Superior temporal gyrus (tissue), 1 donor: ENCODE data around the gene CUL4A.
A peak's percentile ranks its signal among the peaks of the same experiment; 100 is the strongest.
"Not testable (repeated sequence)": the region's sequence is repeated elsewhere in the genome, so short reads cannot be mapped to it uniquely, and the experiment has no call there.

Experiments used
- DNase-seq: peaks from one replicate; pipeline ENCODE4 v3.0.0-alpha.2; 2016; ENCODE audit errors: extremely low spot score

The CUL4A gene

GRCh38 chr13:113209336-113209758 lies at the start of gene CUL4A:
TSS of gene CUL4A (plus strand) at chr13:113209613. CDS start at chr13:113209628, 15 bp downstream.
- peak; percentile 48 for DNase-seq

- DNase-seq = no peak
Measured at GRCh38 chr13:113159701-113160100, 49.7 kb upstream of the CUL4A start.

GRCh38 chr13:113160983-113161382 lies 48.4 kb upstream of the CUL4A start:
- no peak for DNase-seq

GRCh38 chr13:113161433-113161832 lies 48.0 kb upstream of the CUL4A start:
- DNase-seq = no peak

GRCh38 chr13:113161975-113162374 lies 47.4 kb upstream of the CUL4A start:
- DNase-seq = not testable (repeated sequence)

GRCh38 chr13:113162783-113163685 lies 46.4 kb upstream of the CUL4A start:
- DNase-seq = no peak

GRCh38 chr13:113164492-113164891 lies 44.9 kb upstream of the CUL4A start:
- no peak for DNase-seq

- no peak for DNase-seq
Measured at GRCh38 chr13:113166266-113166665, 43.1 kb upstream of the CUL4A start.

- DNase-seq = no peak
Measured at GRCh38 chr13:113166681-113167080, 42.7 kb upstream of the CUL4A start.

- DNase-seq = no peak
Measured at GRCh38 chr13:113167155-113167554, 42.3 kb upstream of the CUL4A start.

GRCh38 chr13:113167575-113167974 lies 41.8 kb upstream of the CUL4A start:
- no peak for DNase-seq

GRCh38 chr13:113168211-113168610 lies 41.2 kb upstream of the CUL4A start:
- DNase-seq = no peak

- DNase-seq = no peak
Measured at GRCh38 chr13:113169277-113170272, 39.8 kb upstream of the CUL4A start.

- no peak for DNase-seq
Measured at GRCh38 chr13:113170511-113170910, 38.9 kb upstream of the CUL4A start.

GRCh38 chr13:113171250-113172125 lies 37.9 kb upstream of the CUL4A start:
- DNase-seq = no peak

- no peak for DNase-seq
Measured at GRCh38 chr13:113172419-113172926, 36.9 kb upstream of the CUL4A start.

- no peak for DNase-seq
Measured at GRCh38 chr13:113176280-113176679, 33.1 kb upstream of the CUL4A start.

GRCh38 chr13:113176822-113177221 lies 32.6 kb upstream of the CUL4A start:
- no peak for DNase-seq

GRCh38 chr13:113178070-113178895 lies 31.1 kb upstream of the CUL4A start:
- DNase-seq = no peak

- no peak for DNase-seq
Measured at GRCh38 chr13:113178896-113179167, 30.6 kb upstream of the CUL4A start.
